Gastroesophageal sphincter (tissue), 4 donors: ENCODE measurements around the gene EFHC2. TPM values are rescaled to one million over a fixed set of nuclear protein-coding genes. Genes with fewer than 3 reads are reported as not detected.
A peak's percentile ranks its signal among the peaks of the same experiment; 100 is the strongest.

Source experiments
- ATAC-seq: fragments of 150-250 bp; one replicate; pipeline ENCODE4 v1.9.1; 2016; ENCODE audit warnings: mild to moderate bottlenecking, moderate library complexity
- H3K27ac ChIP-seq, 4 donors: fragments of 200-600 bp; sonication (generic) in 3 of 4; 1 replicate in 3 of 4; 2 replicates in 1 of 4; pipeline ENCODE4 v1.5.1; 2016 to 2019
- H3K27me3 ChIP-seq: fragments of 200-600 bp; sonication (generic); one replicate; pipeline ENCODE4 v1.5.1; 2019
- H3K36me3 ChIP-seq, 2 donors: fragments of 200-600 bp; sonication (generic); one replicate each; pipeline ENCODE4 v1.5.1; 2019; ENCODE audit warnings: control low read depth in 1 of 2
- H3K4me1 ChIP-seq, 3 donors: fragments of 200-600 bp; sonication (generic); 1 replicate in 2 of 3; 2 replicates in 1 of 3; pipeline ENCODE4 v1.5.1; 2016 to 2019; ENCODE audit warnings: control low read depth in 2 of 3
- H3K4me3 ChIP-seq, 2 donors: fragments of 200-600 bp; sonication (generic); one replicate each; pipeline ENCODE4 v1.5.1; 2019; ENCODE audit warnings: mild to moderate bottlenecking in 1 of 2, moderate library complexity in 1 of 2
- H3K9me3 ChIP-seq, 3 donors: fragments of 200-600 bp; sonication (generic); one replicate each; pipeline ENCODE4 v1.5.1; 2017 to 2019; ENCODE audit warnings: control low read depth in 2 of 3
- CTCF ChIP-seq, 4 experiments: fragments of 200-600 bp in 2 of 4; fragments of 450-650 bp in 2 of 4; sonication (generic) in 1 of 4; IDR thresholded peaks; one replicate each; pipeline ENCODE4 v1.5.1; 2017 to 2019; ENCODE audit warnings: antibody characterized with exemption in 4 of 4, mild to moderate bottlenecking in 2 of 4, moderate library complexity in 2 of 4
- EP300 ChIP-seq: sonication (generic); formaldehyde crosslinking; IDR thresholded peaks from one replicate; pipeline ENCODE4 v1.6.1; 2017; ENCODE audit warnings: antibody characterized with exemption, mild to moderate bottlenecking
- POLR2A ChIP-seq, 2 donors: fragments of 450-650 bp; IDR thresholded peaks; one replicate each; pipeline ENCODE4 v1.6.1; 2017; ENCODE audit warnings: antibody characterized with exemption in 2 of 2, mild to moderate bottlenecking in 2 of 2, moderate library complexity in 1 of 2
- POLR2AphosphoS5 ChIP-seq: sonication (generic); formaldehyde crosslinking; IDR thresholded peaks from one replicate; pipeline ENCODE4 v1.6.1; 2017; ENCODE audit warnings: antibody characterized with exemption
- WGBS, 2 donors: methylation state at CpG; one replicate each; pipeline ENCODE4 v1.1.5; 2018; ENCODE audit warnings: low coverage in 1 of 2; 5-methylcytosine and 5-hydroxymethylcytosine counted together
- total RNA-seq, 4 donors: library from RNA; depleted of rRNA; stranded (reverse); fragments of >200 nt; gene quantifications; one replicate each; pipeline ENCODE4 v1.1.0, GENCODE V29; 2016

EFHC2 gene
- total RNA-seq, 4 donors from 2014 or later, result 2.7 to 15.9 (median 8.7) TPM

GRCh38 chrX:44314259-44314734 is 29.2 kb downstream of the EFHC2 start:
- Histone ChIP-seq H3K36me3 (no peaks in the 10 kb centered on the region), H3K27me3 (no peaks in the 10 kb centered on the region), H3K9me3 (no peaks in the 10 kb centered on the region), H3K4me3 (no peak overlapping the region), H3K27ac (no peak overlapping the region), H3K4me1 (no peaks in the 10 kb centered on the region)
- WGBS, 2 donors, result 71 to 100% methylated on average over 1 to 2 of the region's 2 CpGs
- TF ChIP-seq EP300 (no peak), POLR2A (IDR thresholded peaks at IDR 0.05) (no peak)
- peak; percentile 31 for ATAC-seq

DNA sequence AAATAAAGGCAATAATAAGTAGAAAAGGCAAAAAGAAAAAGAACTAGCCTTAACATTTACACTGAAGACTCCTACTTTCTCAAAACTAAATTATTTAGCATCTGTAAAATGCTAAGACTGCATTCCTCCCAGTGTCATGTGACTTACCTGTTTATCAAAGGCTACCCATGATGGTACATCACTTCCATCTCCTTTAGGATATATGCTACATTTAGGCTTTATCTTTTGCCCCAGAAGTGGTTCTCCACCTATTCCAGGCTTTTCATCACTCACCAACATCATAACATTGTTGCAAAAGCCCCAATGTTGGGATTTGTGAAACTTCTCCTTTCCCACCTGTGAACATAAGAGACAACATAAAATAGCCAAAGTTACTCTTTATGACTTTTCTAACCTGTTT is 31.1 kb downstream of the EFHC2 start:
- H3K4me3 ChIP-seq, result no peak overlapping the region
- TF ChIP-seq POLR2AphosphoS5, result no peak
- no peak for TF ChIP-seq CTCF (IDR thresholded peaks at IDR 0.05)
- no peak for TF ChIP-seq EP300
- no peak for TF ChIP-seq POLR2A (IDR thresholded peaks at IDR 0.05)
- ATAC-seq, result no peak

GRCh38 chrX:44310227-44310626 is 33.2 kb downstream of the EFHC2 start:
- TF ChIP-seq POLR2A (IDR thresholded peaks at IDR 0.05), result no peak
- TF ChIP-seq POLR2AphosphoS5, result no peak
- no peak for TF ChIP-seq EP300
- no peak for TF ChIP-seq CTCF (IDR thresholded peaks at IDR 0.05)
- no peak for ATAC-seq
- H3K4me1 ChIP-seq, result no peaks in the 10 kb centered on the region
- no peaks in the 10 kb centered on the region for H3K9me3 ChIP-seq
- no peaks in the 10 kb centered on the region for H3K36me3 ChIP-seq
- no peak overlapping the region for H3K4me3 ChIP-seq
- no peak overlapping the region for H3K27ac ChIP-seq
- no peaks in the 10 kb centered on the region for H3K27me3 ChIP-seq
- 96 to 100% methylated on average over 2 to 4 of the region's 27 CpGs for WGBS, 2 donors

More for the DNA sequence above, 31.1 kb downstream of the EFHC2 start:
- H3K9me3 ChIP-seq, result no peaks in the 10 kb centered on the region
- no peaks in the 10 kb centered on the region for H3K4me1 ChIP-seq
- no peaks in the 10 kb centered on the region for H3K36me3 ChIP-seq
- no peak overlapping the region for H3K27ac ChIP-seq
- H3K27me3 ChIP-seq, result no peaks in the 10 kb centered on the region

DNA sequence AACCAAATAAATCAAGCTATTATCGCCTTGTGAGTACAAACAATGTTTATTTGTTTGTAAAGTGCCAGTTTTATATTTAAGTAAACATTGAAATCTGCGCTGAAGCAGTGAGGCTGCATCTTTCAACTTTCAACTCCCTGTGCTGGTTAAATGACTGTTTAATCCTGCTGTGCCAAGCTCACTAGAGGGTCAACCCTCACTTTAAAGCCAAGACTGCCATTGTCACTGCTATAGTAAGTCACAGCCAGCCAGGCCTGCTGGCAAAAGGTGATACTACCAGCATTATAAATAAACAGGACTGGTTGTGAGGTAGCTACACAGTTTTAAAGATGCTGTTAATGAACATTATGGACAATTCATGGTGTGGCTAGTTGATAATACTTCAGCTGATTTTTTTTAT is 34.6 kb downstream of the EFHC2 start:
- Histone ChIP-seq H3K9me3 (no peaks in the 10 kb centered on the region), H3K4me3 (no peak overlapping the region), H3K4me1 (no peaks in the 10 kb centered on the region), H3K27me3 (no peaks in the 10 kb centered on the region), H3K36me3 (no peaks in the 10 kb centered on the region), H3K27ac (no peak overlapping the region)
- TF ChIP-seq CTCF (IDR thresholded peaks at IDR 0.05), result no peak
- TF ChIP-seq POLR2A (IDR thresholded peaks at IDR 0.05), result no peak
- no peak for TF ChIP-seq POLR2AphosphoS5
- TF ChIP-seq EP300, result no peak
- 74 to 93% methylated on average over 2 of the region's 2 CpGs for WGBS, 2 donors
- ATAC-seq, result no peak

DNA sequence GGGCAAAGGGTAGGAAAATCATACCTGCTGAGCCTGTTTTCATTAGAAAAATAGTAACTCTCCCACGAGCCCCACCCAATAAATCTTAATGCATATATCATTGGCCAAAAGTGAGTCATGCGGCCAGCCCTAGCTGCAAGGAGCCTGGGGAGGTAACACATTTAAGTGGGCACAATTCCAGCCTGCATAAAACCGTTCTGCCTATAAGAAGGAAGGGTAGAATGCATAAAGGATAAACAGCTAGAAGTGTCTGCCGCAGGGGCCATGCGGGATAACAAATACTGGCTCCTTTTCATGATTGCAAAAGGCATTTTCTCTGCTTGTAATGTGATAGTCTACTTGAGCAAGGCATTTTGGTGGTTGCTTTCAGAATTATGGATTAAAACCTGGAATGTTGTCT is 37.1 kb downstream of the EFHC2 start:
- no peak for ATAC-seq
- H3K27ac ChIP-seq, result no peak overlapping the region
- H3K4me3 ChIP-seq, result no peak overlapping the region
- H3K9me3 ChIP-seq, result no peaks in the 10 kb centered on the region
- H3K36me3 ChIP-seq, result no peaks in the 10 kb centered on the region
- no peaks in the 10 kb centered on the region for H3K4me1 ChIP-seq
- 54% methylated on average over 3 of the region's 5 CpGs; no CpG with 5 or more reads in 1 of the 2 donors for WGBS, 2 donors
- H3K27me3 ChIP-seq, result no peaks in the 10 kb centered on the region
- TF ChIP-seq EP300 (no peak), POLR2A (IDR thresholded peaks at IDR 0.05) (no peak), POLR2AphosphoS5 (no peak), CTCF (IDR thresholded peaks at IDR 0.05) (no peak)
